Activated CD8-positive, alpha-beta memory T cell treated with anti-CD3 and anti-CD28 coated beads for 1 hour (primary cell): ENCODE measurements around the gene ITGB1BP2.
"Not testable (repeated sequence)": the region's sequence is repeated elsewhere in the genome, so short reads cannot be mapped to it uniquely, and the experiment has no call there.

Experiments used
- DNase-seq, 2 donors: peaks; one replicate each; pipeline ENCODE4 v3.0.0-alpha.2; 2020; ENCODE audit warnings: low read depth in 1 of 2; ENCODE audit errors: extremely low read depth in 1 of 2

ITGB1BP2 gene

DNA sequence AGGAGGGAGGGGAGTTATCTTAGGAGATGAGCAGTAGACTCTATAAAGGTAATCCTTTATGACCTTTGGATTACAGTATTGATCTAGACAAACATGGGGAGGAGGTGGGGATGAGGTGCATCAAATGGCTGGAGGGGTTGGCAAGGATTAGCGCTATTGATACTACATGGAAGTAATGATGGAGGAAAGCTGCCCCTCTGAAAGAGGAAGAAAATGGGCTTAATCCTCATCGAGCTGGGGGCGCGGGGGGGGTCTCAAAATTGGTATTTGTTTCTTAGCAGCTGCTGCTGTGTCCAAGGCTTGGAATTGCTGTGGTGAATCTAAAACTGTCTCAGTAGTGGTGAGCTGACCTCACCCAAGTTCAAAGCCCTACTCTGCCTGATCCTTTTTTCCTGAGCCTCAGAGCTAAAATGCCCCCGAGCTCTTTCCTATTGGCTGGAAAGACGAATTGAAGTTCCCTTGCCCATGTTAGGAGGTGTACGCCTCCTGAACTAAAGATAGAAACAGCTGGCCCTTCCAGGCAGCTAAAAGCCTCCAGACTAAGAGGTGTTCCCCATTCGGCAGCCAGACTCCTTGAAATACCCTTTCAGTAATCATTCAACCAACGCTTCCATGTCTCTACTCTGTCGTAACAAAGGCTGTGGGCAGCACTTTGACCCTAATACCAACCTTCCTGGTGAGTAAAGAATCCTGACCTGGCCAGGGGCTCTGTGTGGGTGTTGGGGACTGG, at the start of gene ITGB1BP2:
Gene ITGB1BP2 (plus strand): TSS at position 556 of the 730 bp plus-strand sequence. CDS start 57 bp downstream, at position 613.
- no peak for DNase-seq

DNA sequence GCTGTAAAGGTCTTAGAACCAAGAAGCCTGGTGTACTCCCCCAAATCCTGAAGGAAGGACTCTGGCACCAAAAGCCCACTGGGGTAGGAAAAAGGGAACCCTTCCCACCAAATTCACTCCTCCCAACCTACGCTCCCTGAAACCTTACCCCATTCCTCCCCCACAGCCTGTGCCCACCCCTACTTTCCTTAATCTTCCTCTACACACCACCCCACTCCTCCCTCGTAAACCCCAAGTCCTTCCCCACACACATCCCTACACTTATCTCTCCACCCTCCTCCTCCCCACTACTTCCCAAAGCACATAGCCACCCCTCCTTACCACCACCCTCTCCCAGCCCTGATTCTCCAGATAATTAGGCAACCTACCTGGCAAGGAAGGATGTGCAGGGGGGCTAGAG, 49.3 kb upstream of the ITGB1BP2 start:
- no peak for DNase-seq

DNA sequence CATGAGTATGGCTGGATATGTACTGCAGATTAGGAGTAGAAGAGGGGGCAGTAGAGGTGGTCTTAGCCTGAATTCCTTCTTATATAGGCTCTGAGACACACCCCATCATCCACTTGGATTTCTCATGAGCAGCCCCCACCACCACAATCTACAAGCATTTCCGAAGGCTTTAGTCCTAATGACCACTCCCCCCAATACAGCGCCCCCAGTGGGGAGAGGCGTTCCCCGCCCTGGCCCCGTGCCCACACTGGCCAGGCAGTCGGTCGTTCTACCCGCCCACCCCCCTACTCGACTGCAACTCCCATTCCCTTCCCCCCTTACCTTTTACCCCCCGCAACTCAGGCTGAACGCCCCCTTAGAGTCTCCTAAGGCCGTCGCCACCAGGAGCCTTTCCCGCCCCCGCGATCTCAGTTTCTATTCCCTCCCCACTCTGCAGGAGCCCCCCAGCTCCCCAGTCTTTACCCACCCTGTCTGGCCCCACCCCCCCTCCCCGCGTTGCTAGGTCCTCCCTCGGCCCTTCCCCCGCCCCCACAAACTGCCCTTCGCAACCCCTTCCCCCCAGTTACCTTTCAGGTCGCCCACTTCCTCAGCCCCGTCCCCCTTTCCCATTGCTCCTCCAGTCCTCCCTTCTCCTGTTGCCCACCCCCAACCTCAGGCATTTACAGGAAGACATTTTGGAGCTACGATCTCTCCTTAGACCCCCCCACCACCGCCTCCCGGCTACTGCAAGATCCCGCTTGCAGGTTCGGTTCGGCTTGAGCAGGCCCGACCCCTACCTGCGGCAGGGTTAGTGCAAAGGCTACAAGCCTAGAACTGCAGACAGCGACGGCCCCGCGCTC, 48.1 kb upstream of the ITGB1BP2 start:
- DNase-seq, result peak in 1 of 2 donors; percentile 5

- DNase-seq, result peak; percentile 44 to 57
Measured at GRCh38 chrX:71254092-71254963, 47.2 kb upstream of the ITGB1BP2 start, which contains the start of gene ZMYM3. Gene ZMYM3, minus strand, starts transcription at chrX:71254140. Its CDS starts 885 bp downstream, at chrX:71253255.

DNA sequence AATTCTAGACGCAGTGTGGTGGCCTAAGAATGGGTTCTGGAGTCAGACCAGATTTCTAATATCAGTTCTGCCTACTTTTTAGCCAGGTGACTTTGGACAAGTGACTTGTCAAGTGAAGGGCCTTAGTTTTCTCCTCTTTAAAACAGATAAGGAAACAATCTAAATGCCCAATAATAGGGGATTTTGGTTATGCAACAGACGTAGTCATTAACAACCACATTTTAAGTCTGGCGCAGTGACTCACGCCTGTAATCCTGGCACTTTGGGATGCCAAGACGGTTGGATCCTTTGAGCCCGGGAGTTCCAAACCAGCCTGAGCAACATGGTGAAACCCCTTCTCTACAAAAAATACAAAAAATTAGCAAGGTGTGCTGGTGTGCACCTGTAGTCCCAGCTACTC, 45.5 kb upstream of the ITGB1BP2 start:
- no peak for DNase-seq

DNA sequence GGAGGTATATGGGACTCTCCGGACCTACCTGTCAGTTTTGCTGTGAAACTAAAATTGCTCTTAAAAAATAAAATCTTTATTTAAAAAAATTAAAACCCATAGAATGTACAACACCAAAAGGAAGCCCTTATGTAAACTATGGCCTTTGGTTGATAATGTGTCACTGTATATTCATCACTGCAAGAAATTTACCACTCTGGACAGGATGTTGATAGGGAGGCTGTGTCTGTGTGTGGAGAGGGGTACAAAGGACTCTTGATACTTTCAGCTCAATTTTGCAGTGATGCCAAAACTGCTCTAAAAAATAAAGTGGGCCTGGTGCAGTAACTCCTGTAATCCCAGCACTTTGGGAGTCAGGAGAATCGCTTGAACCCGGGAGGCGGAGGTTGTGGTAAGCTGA, 44.7 kb upstream of the ITGB1BP2 start:
- DNase-seq, result no peak

DNA sequence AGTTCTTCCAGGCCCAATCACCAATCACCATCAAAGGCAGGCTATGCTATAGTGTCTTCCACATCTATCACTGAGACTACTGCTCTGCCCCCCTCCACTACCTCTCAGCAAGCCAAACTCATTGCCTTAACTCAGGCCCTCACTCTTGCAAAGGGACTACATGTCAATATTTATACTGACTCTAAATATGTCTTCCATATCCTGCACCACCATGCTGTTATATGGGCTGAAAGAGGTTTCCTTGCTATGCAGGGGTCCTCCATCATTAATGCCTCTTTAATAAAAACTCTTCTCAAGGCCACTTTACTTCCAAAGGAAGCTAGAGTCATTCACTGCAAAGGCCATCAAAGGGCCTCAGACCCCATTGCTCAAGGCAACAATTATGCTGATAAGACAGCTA, 32.9 kb upstream of the ITGB1BP2 start:
- DNase-seq, result not testable (repeated sequence)

GRCh38 chrX:71269801-71270395, 31.7 kb upstream of the ITGB1BP2 start:
- DNase-seq, result no peak

DNA sequence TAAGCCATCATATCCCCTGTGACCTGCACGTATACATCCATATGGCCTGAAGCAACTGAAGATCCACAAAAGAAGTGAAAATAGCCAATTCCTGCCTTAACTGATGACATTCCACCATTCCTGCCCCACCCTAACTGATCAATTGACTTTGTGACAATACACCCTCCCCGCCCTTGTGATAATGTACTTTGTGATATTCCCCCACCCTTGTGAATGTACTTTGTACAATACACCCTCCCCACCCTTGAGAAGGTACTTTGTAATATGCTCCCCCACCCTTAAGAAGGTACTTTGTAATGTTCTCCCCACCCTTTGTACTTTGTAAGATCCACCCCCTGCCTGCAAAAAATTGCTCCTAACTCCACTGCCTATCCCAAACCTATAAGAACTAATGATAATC, 29.2 kb upstream of the ITGB1BP2 start:
- not testable (repeated sequence) for DNase-seq

- DNase-seq, result not testable (repeated sequence)
Measured at GRCh38 chrX:71281300-71281699, 20.2 kb upstream of the ITGB1BP2 start.

GRCh38 chrX:71282514-71283402, 18.8 kb upstream of the ITGB1BP2 start:
- no peak for DNase-seq

DNA sequence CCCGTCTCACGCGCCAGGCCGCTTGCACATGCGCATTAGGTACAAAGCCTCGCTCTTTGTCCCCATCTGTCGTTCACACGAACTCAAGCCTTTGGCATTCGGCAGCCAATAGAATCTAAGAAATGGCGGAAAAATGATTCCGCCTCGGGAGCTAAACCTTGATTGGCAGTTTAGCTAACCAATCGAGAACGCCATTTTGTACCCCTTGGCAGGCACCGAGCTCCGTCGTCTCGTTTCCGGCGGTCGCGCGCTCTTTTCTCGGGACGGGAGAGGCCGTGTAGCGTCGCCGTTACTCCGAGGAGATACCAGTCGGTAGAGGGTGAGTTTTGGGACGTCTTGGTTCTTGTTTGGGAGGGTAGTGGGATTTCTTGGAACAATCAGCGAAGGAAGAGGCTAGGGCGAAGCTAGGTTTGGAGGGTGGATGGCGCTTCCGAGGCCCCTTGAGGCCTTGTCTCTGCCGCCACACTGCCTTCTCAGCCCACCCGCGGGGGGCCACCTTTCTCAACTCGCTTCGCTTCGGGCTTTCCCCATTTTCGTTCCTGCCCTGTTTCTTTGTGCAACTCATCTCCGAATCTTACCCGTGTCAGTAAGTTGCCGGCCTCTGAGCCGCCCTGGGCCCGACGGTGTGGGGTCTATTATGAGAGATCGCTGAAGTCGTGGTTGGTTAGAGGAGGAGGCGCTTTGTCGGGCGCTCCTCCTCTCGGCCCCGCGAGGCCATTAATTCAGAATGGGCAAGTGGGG, 18.0 kb upstream of the ITGB1BP2 start, which contains the start of gene NONO:
Gene NONO (plus strand): TSS at position 233 of the 741 bp plus-strand sequence. CDS start 7,003 bp downstream, outside the sequence.
- peak; percentile 54 to 67 for DNase-seq

- no peak for DNase-seq
Measured at GRCh38 chrX:71285929-71286328, 15.6 kb upstream of the ITGB1BP2 start.

GRCh38 chrX:71291381-71291780, 10.2 kb upstream of the ITGB1BP2 start:
- no peak for DNase-seq

DNA sequence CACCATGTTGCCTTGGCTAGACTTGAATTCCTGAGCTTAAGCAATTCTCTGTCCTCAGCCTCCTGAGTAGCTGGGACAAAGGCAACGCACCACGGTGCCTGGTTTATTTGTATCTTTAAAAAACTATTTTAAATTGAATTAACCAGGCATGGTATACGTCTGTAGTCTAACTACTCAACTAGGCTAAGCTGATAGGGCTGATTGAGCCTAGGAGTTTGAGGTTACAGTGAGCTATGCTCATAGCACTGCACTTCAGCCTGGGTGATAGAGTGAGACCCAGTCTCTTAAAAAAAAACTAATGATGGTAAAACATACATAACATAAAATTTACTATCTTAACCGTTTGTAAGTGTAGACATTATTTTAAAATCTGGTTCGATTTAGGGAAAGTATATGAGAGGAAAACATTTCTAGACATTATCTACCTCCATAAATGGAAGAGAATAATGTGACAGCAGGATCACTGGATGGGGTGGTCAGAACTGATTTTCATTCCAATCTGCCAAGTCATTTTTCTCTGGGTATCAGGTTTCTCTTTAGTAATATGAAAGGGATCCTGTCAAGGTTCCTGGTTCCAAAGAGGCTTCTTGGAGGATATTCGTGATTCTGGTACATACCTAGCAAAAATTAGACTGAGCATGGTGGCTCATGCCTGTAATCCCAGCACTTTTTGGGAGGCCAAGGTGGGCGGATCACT, 8.7 kb upstream of the ITGB1BP2 start:
- DNase-seq, result no peak

- no peak for DNase-seq
Measured at GRCh38 chrX:71296806-71297205, 4.7 kb upstream of the ITGB1BP2 start.

- DNase-seq, result no peak
Measured at GRCh38 chrX:71298119-71298518, 3.4 kb upstream of the ITGB1BP2 start.

GRCh38 chrX:71300064-71300463, 1.5 kb upstream of the ITGB1BP2 start:
- not testable (repeated sequence) for DNase-seq
